Stimulated activated CD8-positive, alpha-beta memory T cell treated with anti-CD3 and anti-CD28 coated beads, Interleukin-15, amount 100 ng/mL, for 48 hours (primary cell): ENCODE data around the gene ZCCHC8.
"Not testable (repeated sequence)": the region's sequence is repeated elsewhere in the genome, so short reads cannot be mapped to it uniquely, and the experiment has no call there.

Source experiments
- DNase-seq, 2 donors: peaks; one replicate each; pipeline ENCODE4 v3.0.0-alpha.2; 2020; ENCODE audit warnings: low read depth in 2 of 2

The ZCCHC8 gene

GRCh38 chr12:122500685-122501488 is at the start of gene ZCCHC8:
Gene ZCCHC8, minus strand, starts transcription at chr12:122500932. Its CDS starts 92 bp downstream, at chr12:122500840.
- DNase-seq = peak; percentile 95 to 96

DNA sequence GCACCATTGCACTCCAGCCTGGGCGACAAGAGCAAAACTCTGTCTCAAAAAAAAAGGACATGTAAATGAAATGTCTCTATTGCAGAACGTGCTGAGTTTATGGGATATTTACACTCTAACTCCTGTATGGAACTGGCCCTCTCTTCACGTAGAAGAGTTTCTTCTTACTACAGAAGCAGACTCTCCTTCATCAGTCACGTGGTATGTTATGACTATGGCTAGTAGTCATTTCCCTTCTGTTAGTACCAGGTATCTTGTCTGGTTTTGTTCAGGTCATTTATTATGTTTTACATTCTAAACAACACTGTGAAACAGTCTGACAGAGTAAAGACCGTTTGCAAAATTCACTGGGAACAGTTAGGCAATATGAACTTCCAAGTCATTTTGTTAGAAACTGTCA is 46.6 kb upstream of the ZCCHC8 start:
- no peak for DNase-seq

GRCh38 chr12:122545855-122546254 is 45.1 kb upstream of the ZCCHC8 start:
- no peak for DNase-seq

DNA sequence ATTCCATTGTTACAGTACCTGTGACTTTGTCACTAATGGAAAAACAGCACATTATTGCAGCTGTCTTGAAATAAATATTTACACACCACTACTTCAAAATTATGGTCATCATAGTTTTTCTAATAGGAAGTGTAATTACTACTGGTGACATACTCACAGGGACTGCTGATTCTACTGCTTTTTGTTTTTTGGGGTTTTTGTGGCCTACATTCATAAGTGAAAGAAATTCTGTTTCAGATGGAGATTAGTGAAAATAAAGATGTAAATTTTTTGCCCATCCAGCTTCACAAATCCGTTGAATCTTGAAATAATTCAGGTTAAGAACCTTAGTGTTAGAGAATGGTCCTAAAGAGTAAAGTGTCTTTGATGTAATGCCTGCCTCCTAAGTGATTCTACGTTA is 43.8 kb upstream of the ZCCHC8 start:
- DNase-seq = no peak

- DNase-seq = no peak
Observed at GRCh38 chr12:122538496-122538895, 37.8 kb upstream of the ZCCHC8 start.

- DNase-seq = no peak
Observed at GRCh38 chr12:122537021-122537420, 36.3 kb upstream of the ZCCHC8 start.

DNA sequence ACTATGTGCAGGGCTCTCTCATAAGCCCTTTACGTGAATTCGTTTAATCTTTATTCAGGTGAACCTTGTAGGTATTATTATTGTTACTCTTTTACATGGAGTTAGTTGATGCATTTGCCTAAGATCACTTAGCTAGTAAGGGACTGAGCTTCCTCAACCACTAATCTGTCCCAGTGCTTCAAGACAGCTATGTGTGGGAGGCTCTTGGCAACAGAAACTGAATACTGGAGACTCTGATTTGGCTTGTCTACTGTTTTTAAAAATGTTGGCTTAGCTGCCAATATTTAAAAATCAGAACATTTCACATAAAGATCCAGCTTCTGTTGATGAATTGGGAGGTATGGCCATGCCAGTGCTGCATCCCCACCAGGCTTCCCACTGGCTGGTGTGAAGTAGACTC is 33.1 kb upstream of the ZCCHC8 start:
- no peak for DNase-seq

DNA sequence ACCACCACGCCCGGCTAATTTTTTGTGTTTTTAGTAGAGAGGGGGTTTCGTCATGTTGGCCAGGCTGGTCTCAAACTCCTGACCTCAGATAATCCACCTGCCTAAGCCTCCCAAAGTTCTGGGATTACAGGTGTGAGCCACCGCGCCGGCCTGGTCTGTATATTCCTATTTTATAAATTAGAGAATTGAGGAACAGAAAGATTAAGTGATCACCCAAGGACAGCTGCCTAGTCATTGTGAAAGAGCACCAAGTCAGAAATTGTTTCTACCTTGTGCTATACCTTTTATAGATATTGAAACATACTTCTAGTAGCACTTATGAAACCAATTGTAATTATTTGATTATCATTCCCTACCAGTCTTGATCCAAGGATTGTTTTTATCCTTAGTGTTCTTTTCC is 28.3 kb upstream of the ZCCHC8 start:
- DNase-seq = no peak

DNA sequence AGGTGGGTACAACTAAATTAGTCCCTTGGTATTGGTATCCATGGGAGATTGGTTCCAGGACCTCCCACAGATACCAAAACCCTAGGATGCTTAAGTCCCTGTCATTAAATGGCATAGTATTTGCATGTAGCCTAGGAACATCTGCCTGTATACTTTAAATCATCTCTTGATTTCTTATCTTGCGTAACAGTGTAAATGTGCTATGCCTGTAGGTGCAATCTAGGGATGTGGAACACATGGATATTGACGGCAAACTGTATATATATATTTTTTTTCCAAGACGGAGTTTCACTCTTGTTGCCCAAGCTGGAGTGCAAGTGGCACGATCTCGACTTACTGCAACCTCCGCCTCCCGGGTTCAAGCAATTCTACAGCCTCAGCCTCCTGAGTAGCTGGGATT is 27.9 kb upstream of the ZCCHC8 start:
- no peak for DNase-seq

DNA sequence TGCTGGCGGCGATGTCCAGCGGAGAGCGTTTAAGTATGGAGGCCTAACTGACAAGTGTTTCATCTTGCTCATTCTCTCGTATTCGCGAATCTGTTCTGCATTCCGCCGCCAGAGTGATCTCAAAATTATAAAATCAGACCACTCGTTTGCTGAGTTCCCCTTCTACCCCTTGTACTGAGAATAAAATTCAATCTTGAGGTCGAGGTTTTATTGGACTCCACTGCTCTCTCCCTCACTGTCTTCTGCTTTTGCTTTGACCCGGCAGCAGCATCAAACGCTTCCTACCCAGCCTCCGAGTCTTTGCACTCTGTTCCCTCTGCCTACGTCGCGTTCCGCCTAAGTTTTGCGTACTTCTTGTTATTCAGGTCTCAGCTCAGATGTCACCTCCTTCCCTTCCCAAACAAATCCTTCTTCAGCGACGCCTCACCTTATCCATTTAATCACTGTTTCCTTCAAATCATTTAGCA is 26.8 kb upstream of the ZCCHC8 start:
- DNase-seq = peak in 1 of 2 donors; percentile 34

- peak; percentile 94 to 97 for DNase-seq
Observed at GRCh38 chr12:122526683-122527477, 26.1 kb upstream of the ZCCHC8 start, which contains the start of the genes KNTC1 and RSRC2. Gene KNTC1, plus strand, starts transcription at chr12:122527249. Its CDS starts 2,815 bp downstream, at chr12:122530064. Gene RSRC2, minus strand, starts transcription at chr12:122526936. Its CDS starts 83 bp downstream, at chr12:122526853.

DNA sequence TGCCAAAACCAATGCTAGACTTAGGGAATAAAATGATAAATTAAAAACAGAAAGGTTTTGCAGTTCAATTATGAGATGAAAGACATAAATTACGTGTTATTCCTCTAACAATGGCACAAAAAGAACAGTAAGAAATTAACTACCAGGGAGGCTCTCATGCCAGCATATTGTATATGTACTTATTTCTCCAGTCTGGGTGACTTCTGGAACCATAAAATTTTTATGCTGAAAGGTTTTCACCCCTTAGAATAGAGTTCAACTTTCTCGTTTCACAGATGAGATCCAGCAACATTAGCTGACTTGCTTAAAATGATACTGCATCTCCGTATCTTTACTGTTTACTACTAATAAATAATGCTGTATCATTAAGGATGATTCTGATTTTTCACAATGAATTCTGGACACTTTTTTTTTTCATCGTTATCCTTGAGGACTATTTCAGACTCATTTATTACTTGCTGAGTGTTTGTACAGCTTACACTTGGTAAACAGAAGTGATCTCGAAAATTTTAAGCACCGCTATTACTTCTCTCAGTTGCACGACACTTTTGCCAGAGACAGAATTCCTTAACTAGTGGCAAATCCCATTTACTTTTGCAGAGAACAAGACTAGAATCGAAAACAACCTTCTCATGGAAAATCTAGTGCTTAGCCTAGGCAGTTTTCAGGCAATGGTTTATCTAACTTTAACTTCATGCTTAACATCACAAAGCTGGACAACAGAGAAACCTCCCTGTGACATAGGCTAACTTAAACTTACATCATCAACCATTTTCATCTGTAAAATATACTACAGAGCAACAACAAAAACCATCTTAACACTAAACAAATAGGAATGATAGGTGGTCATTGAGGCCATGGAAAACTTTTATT is 23.4 kb upstream of the ZCCHC8 start:
- DNase-seq = no peak

GRCh38 chr12:122523280-122523679 is 22.5 kb upstream of the ZCCHC8 start:
- no peak for DNase-seq

GRCh38 chr12:122520676-122521075 is 19.9 kb upstream of the ZCCHC8 start:
- DNase-seq = no peak

- DNase-seq = no peak
Observed at GRCh38 chr12:122519418-122519817, 18.7 kb upstream of the ZCCHC8 start.

- no peak for DNase-seq
Observed at GRCh38 chr12:122518908-122519307, 18.2 kb upstream of the ZCCHC8 start.

GRCh38 chr12:122517877-122518276 is 17.1 kb upstream of the ZCCHC8 start:
- DNase-seq = no peak

DNA sequence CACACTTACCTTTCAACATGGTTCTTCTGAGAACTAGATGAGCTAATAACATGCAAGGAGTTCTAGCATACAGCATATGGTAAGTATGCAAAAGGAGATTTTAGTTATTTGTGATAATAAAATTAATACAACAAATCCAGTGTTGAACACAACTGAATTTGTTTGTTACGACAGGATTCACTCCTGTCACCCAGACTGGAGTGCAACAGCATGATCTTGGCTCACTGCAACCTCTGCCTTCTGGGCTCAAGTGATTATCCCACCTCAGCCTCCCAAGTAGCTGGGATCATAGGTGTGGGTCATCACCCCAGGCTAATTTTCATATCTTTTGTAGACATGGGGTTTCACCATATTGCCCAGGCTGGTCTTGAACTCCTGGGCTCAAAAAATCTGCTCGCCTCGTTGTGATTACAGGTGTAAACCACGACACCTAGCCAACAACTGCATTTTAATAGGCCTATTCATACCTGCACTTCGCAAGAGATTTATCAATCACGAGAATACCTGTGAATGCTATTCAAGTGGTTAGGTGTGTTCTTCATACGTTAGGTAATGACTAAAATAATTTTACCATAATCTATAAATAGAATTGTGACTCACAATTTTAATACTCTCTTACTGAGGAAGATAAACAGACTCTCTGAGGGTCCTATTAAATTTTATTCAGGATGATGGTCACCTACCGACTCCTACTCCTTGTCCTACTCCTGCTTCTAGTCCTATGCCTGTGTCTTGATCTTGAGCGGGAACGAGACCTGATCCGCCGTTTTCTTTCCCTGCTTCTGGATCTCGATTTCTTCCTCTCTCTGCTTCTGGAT is 16.0 kb upstream of the ZCCHC8 start:
- no peak for DNase-seq

DNA sequence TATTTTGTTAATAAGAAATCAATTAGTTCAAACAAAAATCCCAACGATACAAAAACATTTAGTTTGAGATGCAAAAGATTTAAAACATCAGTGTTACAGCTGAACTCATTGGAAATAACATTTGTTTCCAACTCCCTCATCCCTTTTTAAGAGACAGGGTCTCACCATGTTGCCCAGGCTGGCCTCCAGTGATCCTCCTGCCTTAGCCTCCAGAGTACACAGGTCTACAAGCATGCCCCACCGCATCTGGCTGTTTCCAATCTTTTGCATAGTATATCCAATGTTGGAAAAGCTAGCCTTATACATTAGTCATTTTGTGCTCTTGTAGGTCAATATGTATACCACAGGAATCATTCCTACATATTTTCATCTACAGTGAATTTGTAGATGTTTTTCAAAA is 14.5 kb upstream of the ZCCHC8 start:
- DNase-seq = no peak

DNA sequence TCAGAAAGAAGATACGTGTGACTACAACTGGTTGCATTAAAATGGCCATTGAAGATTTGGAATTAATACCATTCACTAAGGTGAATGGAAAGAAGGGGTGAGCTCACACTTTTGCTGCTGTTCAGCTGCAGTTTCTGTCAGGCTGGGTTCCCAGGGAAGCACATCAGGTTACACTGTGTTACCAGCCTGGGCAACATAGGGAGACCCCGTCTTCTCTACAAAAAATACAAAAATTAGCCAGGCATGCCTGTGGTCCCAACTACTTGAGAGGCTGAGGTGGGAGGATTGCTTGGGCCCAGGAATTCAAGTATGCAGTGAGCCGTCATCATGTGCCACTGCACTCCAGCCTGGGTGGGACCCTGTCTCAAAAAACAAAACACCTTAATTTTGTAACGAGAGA is 12.9 kb upstream of the ZCCHC8 start:
- DNase-seq = no peak

GRCh38 chr12:122513028-122513427 is 12.3 kb upstream of the ZCCHC8 start:
- not testable (repeated sequence) for DNase-seq
